GM08714 (cell line): Measurements from ENCODE around the gene TM4SF1.

Source experiments
- H3K4me3 ChIP-seq: fragments of 200-500 bp; sonication (Bioruptor generic); 2 replicates; pipeline ENCODE4 v1.5.1; 2014; ENCODE audit warnings: mild to moderate bottlenecking, low read length, inconsistent platforms
- ZNF274 ChIP-seq: IDR thresholded peaks from 2 replicates; pipeline ENCODE4 v1.6.1; 2012; ENCODE audit warnings: mild to moderate bottlenecking, low read depth, low read length

Gene TM4SF1

DNA sequence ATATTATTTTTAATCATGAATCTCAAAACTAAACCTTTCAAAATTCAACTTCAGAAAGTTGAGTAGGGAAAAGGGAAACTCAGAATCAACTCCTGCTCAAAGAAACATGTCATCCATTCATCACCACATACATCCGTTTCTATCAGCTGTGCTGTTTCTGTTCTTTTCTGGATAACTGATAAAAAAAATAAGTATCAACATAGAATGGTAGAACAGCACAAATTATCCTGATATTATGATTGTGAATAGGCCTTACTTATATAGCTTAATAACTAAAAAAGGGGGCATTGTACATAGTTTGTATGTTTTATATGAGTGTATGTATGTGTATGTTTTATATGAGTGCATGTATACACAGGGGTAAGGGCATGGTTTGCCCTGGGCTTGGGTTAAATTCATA, 3.1 kb downstream of the TM4SF1 start:
- H3K4me3 ChIP-seq = no peak overlapping the region
- TF ChIP-seq ZNF274 = no peak

GRCh38 chr3:149373235-149374125, 4.0 kb downstream of the TM4SF1 start:
- no peak for TF ChIP-seq ZNF274
- no peak overlapping the region for H3K4me3 ChIP-seq

- H3K4me3 ChIP-seq = no peak overlapping the region
- TF ChIP-seq ZNF274 = no peak
Observed at GRCh38 chr3:149371723-149372114, 5.7 kb downstream of the TM4SF1 start.

- no peak overlapping the region for H3K4me3 ChIP-seq
- TF ChIP-seq ZNF274 = no peak
Observed at GRCh38 chr3:149371001-149371722, 6.3 kb downstream of the TM4SF1 start.

DNA sequence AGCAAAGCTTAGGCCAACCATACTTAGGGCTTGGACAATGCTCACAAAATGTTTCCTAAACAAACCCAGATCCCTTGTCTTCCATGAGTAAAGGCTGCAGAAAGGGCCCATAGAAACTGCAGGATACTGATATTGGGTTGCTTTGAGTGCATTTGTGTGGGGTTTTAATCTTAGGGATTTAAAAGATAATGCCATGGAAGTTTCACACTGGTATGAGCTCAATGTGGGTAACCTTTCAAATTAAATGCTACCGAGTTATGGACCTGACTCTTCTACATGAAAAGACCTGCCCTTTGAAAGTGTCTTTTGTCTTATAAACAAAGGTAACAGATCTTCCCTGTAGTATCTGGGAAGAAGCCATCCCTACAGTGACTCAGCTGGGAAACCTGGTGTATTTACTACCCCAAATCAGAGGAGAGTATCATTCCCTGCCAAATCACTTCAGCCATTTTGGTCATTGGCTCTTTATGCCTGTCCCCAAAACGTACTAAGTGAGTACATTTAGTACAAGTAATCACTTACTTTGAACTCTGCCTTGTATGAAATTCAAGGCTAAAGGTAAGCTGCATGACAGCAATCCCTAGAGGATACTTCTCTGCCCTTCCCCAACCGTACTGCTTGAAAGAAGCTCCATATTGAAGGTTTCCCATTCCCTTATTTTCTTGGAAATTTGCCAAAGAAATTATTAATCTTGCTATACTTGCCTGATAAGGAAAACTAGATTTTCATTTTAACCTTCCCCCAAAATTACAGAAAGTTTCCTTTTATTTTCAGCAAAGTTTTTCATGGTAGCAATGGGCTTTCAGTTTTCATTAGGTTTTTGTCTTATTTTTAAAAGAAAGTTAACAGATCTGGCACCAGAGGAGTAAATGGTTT, 7.2 kb downstream of the TM4SF1 start:
- no peak for TF ChIP-seq ZNF274
- no peak overlapping the region for H3K4me3 ChIP-seq

DNA sequence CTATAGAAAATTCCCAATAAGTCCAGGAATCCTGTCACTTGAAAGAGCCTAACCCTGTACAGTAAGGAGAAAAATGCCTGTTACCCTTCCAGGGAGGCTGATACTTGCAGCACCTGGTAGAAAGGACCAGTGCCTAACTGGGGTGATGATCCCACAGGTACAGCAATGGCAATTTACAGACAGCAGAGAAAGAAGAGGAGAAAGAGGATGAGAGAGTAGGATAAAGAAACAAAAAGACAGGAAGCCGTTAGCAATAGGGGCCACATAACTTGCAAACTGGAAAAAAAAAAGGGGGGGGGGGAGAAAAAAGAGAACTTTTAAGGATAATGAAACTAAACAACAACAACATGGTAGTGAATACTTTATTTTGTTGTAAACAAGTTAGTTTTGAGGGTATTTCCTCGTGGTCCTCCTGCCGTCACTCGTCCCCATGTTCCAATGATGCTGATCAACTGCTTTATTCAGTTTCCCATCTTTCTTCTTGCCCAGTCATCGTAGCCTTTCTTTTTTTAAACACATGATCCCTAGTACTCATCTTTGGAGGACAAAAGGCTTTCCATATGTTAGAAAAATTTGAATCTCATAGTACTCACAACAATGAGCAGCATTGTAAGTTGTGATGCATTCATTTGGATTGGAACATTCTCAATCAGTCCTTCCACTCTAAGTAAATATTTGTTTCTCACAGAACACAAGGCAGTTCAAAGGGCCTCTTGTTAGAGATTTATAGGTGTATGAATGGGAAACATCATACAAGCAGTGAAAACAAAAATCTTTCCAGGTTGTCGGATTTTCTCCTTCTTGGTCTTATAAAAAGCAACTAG, 8.6 kb downstream of the TM4SF1 start:
- H3K4me3 ChIP-seq = no peak overlapping the region

DNA sequence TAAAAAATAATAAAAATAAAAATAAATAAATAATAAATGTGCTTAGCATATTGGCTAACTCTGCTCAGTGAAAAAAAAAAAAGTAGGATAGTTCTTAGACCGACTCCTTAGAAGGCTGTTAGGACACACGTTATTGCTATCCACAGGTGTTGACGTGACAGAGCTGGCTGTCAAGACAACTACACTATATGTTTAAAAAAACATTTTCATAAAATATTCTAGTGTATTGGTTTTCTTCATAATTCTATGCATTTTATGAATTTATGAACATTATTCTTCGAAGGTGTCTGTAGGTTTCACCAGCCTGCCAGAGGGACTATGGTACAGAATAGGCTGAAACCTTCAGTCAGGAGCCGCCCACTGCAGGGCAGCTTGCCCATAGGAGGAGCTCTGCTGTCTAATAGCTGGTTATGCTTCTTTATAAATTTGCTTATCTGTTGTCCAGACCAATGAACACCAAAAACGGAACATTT, 9.2 kb downstream of the TM4SF1 start:
- H3K4me3 ChIP-seq = no peak overlapping the region
- no peak for TF ChIP-seq ZNF274

More for the DNA sequence above, 8.6 kb downstream of the TM4SF1 start:
- no peak for TF ChIP-seq ZNF274

GRCh38 chr3:149366941-149367840, 10.3 kb downstream of the TM4SF1 start:
- no peak for TF ChIP-seq ZNF274
- no peak overlapping the region for H3K4me3 ChIP-seq

DNA sequence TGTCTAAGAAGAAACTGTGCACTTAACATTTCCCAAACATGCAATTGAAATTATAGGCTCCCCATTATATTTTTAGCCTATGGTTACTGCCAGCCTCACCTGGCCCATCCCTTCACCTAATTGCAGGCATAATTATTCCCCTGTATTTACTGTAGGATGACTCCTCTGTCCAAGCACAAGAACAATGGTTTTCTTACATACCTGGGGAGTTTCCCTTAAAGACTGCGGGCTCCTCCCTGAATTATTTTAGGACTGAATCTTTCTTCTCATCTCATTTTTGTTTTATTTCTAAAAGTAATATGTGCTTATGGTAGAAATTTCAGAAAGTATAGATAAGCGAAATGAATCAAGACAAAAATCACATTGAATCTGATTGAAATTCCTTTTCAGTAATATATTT, 11.4 kb downstream of the TM4SF1 start:
- no peak for TF ChIP-seq ZNF274
- H3K4me3 ChIP-seq = no peak overlapping the region

GRCh38 chr3:149364624-149365023, 12.8 kb downstream of the TM4SF1 start:
- no peak for TF ChIP-seq ZNF274
- no peak overlapping the region for H3K4me3 ChIP-seq

DNA sequence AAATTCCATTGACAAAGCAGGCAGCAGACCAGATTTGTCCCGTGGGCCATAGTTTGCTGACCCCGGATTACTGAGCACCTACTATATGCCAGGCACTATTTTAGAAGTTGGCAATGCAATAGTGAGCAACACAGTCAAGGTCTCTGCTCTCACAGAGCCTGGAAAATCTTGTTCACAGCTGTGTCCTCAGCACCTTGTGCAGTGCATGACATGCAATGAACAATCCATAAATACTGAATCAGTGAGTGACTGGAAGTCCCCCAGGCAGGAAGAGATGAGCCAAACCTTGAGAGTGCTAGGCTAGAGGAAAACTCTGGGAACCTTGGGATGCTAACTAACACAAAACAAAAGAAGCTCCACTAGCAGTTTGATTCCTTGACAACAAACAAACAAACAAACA, 14.4 kb downstream of the TM4SF1 start:
- TF ChIP-seq ZNF274 = no peak

DNA sequence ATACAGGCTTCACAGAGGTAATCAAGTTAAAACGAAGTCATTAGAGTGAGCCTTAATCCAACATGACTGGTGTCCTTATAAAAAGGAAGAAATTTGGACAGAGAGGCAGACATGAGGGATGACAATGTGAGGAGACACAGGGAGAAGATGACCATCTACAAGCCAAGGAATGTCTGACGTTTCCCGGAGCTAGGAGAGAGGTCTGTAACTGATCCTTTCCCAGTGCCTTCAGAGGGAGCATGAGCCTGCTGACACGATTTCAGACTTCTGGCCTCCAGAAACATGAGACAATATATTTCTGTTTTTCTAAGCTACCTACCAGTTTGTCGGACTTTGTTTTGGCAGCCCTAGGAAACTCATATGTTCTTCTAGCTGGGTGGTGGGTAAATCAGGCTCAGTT, 15.1 kb downstream of the TM4SF1 start:
- no peak for TF ChIP-seq ZNF274
- H3K4me3 ChIP-seq = no peak overlapping the region

More for the DNA sequence above, 14.4 kb downstream of the TM4SF1 start:
- H3K4me3 ChIP-seq = no peak overlapping the region

DNA sequence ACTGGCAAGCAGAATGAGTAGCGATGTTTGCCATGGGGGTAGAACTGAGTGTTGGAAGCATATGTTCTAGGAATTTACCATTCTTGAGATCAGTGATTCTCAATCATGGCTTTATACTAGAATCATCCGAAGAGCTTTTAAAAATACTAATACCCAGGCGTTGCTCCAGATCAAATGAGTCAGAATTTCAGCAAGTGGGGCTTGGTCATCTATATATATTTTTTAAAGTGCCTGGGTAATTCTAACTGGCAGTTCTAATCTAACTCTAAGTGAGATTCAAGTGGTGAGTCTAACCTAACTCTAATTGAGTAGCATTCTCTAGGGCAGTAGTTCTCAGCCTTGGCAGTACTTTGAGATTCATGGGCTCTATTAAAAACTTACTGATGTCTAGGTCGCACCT, 20.8 kb downstream of the TM4SF1 start:
- H3K4me3 ChIP-seq = no peak overlapping the region
- no peak for TF ChIP-seq ZNF274
